ENCODE results near the gene BSN.
"Not testable (repeated sequence)": the region's sequence is repeated elsewhere in the genome, so short reads cannot be mapped to it uniquely, and the experiment has no call there.

BSN gene

GRCh38 chr3:49533786-49534519 is 20.3 kb upstream of the BSN start:
- DNase-seq (ENCODE audit: low read depth in 2 of 2, low spot score in 1 of 2), result no peak

GRCh38 chr3:49534581-49535441 is 19.5 kb upstream of the BSN start:
- no peak for DNase-seq (ENCODE audit: low read depth in 2 of 2, low spot score in 1 of 2)

- no peak for DNase-seq (ENCODE audit: low read depth in 2 of 2, low spot score in 1 of 2)
These were observed 18.1 kb upstream of the BSN start for GRCh38 chr3:49535971-49536874.

- no peak for DNase-seq (ENCODE audit: low read depth in 2 of 2, low spot score in 1 of 2)
These were observed 17.3 kb upstream of the BSN start for GRCh38 chr3:49536875-49537533.

- peak; percentile 88 for DNase-seq (ENCODE audit: low read depth in 2 of 2, low spot score in 1 of 2)
These were observed 14.4 kb upstream of the BSN start for GRCh38 chr3:49539659-49540560.

GRCh38 chr3:49552087-49552486 is 2.2 kb upstream of the BSN start:
- no peak for DNase-seq (ENCODE audit: low read depth in 2 of 2, low spot score in 1 of 2)

- DNase-seq (ENCODE audit: low read depth in 2 of 2, low spot score in 1 of 2), result no peak
These were observed 969 bp upstream of the BSN start for GRCh38 chr3:49553324-49553691.

- DNase-seq (ENCODE audit: low read depth in 2 of 2, low spot score in 1 of 2), result no peak
These were observed 472 bp downstream of the BSN start for GRCh38 chr3:49554633-49555265.

GRCh38 chr3:49556500-49557275 is 2.4 kb downstream of the BSN start:
- no peak for DNase-seq (ENCODE audit: low read depth in 2 of 2, low spot score in 1 of 2)

- no peak for DNase-seq (ENCODE audit: low read depth in 2 of 2, low spot score in 1 of 2)
These were observed 8.8 kb downstream of the BSN start for GRCh38 chr3:49563040-49563578.

GRCh38 chr3:49563766-49564165 is 9.5 kb downstream of the BSN start:
- no peak for DNase-seq (ENCODE audit: low read depth in 2 of 2, low spot score in 1 of 2)

- DNase-seq (ENCODE audit: low read depth in 2 of 2, low spot score in 1 of 2), result no peak
These were observed 12.0 kb downstream of the BSN start for GRCh38 chr3:49566312-49566711.

GRCh38 chr3:49567406-49567805 is 13.1 kb downstream of the BSN start:
- DNase-seq (ENCODE audit: low read depth in 2 of 2, low spot score in 1 of 2), result no peak

- no peak for DNase-seq (ENCODE audit: low read depth in 2 of 2, low spot score in 1 of 2)
These were observed 14.7 kb downstream of the BSN start for GRCh38 chr3:49568965-49569364.

- no peak for DNase-seq (ENCODE audit: low read depth in 2 of 2, low spot score in 1 of 2)
These were observed 15.9 kb downstream of the BSN start for GRCh38 chr3:49570028-49570654.

- DNase-seq (ENCODE audit: low read depth in 2 of 2, low spot score in 1 of 2), result no peak
These were observed 27.9 kb downstream of the BSN start for GRCh38 chr3:49582177-49582576.

- not testable (repeated sequence) for DNase-seq (ENCODE audit: low read depth in 2 of 2, low spot score in 1 of 2)
These were observed 31.0 kb downstream of the BSN start for GRCh38 chr3:49585261-49585755.

GRCh38 chr3:49591615-49592014 is 37.3 kb downstream of the BSN start:
- DNase-seq (ENCODE audit: low read depth in 2 of 2, low spot score in 1 of 2), result no peak
